Epithelial cell of prostate (primary cell): ENCODE measurements around the gene RABL2B.
"Not testable (repeated sequence)": the region's sequence is repeated elsewhere in the genome, so short reads cannot be mapped to it uniquely, and the experiment has no call there.

ENCODE experiments used
- DNase-seq: peaks from one replicate; pipeline ENCODE4 v3.0.0-alpha.2; 2011; ENCODE audit warnings: low read depth, low spot score
- H3K27ac ChIP-seq: fragments of 450-650 bp; 2 replicates; pipeline ENCODE4 v1.5.1; 2017; ENCODE audit warnings: mild to moderate bottlenecking

Gene RABL2B

GRCh38 chr22:50783033-50783879 lies at the start of gene RABL2B:
Gene RABL2B (minus strand): TSS chr22:50783636. CDS start chr22:50782294, 1,342 bp downstream.
- not testable (repeated sequence) for H3K27ac ChIP-seq
- peak; percentile 51 for DNase-seq

- H3K27ac ChIP-seq, DNase-seq: not testable (repeated sequence)
Observed at GRCh38 chr22:50786936-50787335, 3.5 kb upstream of the RABL2B start.

- not testable (repeated sequence) for DNase-seq, H3K27ac ChIP-seq
Observed at GRCh38 chr22:50785289-50785688, 1.9 kb upstream of the RABL2B start.

GRCh38 chr22:50783880-50784276 lies 442 bp upstream of the RABL2B start:
- DNase-seq = not testable (repeated sequence)

GRCh38 chr22:50782253-50782652 lies 1.2 kb downstream of the RABL2B start:
- H3K27ac ChIP-seq, DNase-seq: not testable (repeated sequence)

More at GRCh38 chr22:50783880-50784276, 442 bp upstream of the RABL2B start:
- H3K27ac ChIP-seq = not testable (repeated sequence)

- not testable (repeated sequence) for DNase-seq, H3K27ac ChIP-seq
Observed at GRCh38 chr22:50780244-50780643, 3.2 kb downstream of the RABL2B start.

GRCh38 chr22:50777631-50778030 lies 5.8 kb downstream of the RABL2B start:
- not testable (repeated sequence) for H3K27ac ChIP-seq, DNase-seq

- not testable (repeated sequence) for DNase-seq
Observed at GRCh38 chr22:50775132-50775531, 8.3 kb downstream of the RABL2B start.

GRCh38 chr22:50764288-50764687 lies 19.1 kb downstream of the RABL2B start:
- not testable (repeated sequence) for H3K27ac ChIP-seq, DNase-seq

More at GRCh38 chr22:50775132-50775531, 8.3 kb downstream of the RABL2B start:
- H3K27ac ChIP-seq = not testable (repeated sequence)

- DNase-seq, H3K27ac ChIP-seq: not testable (repeated sequence)
Observed at GRCh38 chr22:50761829-50762228, 21.6 kb downstream of the RABL2B start.

- DNase-seq = peak; percentile 62
Observed at GRCh38 chr22:50759597-50760341, 23.7 kb downstream of the RABL2B start.

GRCh38 chr22:50756949-50757491 lies 26.4 kb downstream of the RABL2B start:
- peak overlapping the region; percentile 24 for H3K27ac ChIP-seq
- DNase-seq = not testable (repeated sequence)

More at GRCh38 chr22:50759597-50760341, 23.7 kb downstream of the RABL2B start:
- not testable (repeated sequence) for H3K27ac ChIP-seq

- not testable (repeated sequence) for DNase-seq, H3K27ac ChIP-seq
Observed at GRCh38 chr22:50756406-50756805, 27.0 kb downstream of the RABL2B start.

- not testable (repeated sequence) for DNase-seq, H3K27ac ChIP-seq
Observed at GRCh38 chr22:50755251-50755650, 28.2 kb downstream of the RABL2B start.

- H3K27ac ChIP-seq = not testable (repeated sequence)
- DNase-seq = peak; percentile 36
Observed at GRCh38 chr22:50749302-50750074, 33.9 kb downstream of the RABL2B start.

GRCh38 chr22:50748630-50749029 lies 34.8 kb downstream of the RABL2B start:
- not testable (repeated sequence) for H3K27ac ChIP-seq, DNase-seq

- H3K27ac ChIP-seq, DNase-seq: not testable (repeated sequence)
Observed at GRCh38 chr22:50747521-50747920, 35.9 kb downstream of the RABL2B start.

- not testable (repeated sequence) for H3K27ac ChIP-seq, DNase-seq
Observed at GRCh38 chr22:50744424-50744823, 39.0 kb downstream of the RABL2B start.

- DNase-seq, H3K27ac ChIP-seq: not testable (repeated sequence)
Observed at GRCh38 chr22:50740714-50741113, 42.7 kb downstream of the RABL2B start.

- no peak for DNase-seq
- H3K27ac ChIP-seq = no peak overlapping the region
Observed at GRCh38 chr22:50739894-50740293, 43.5 kb downstream of the RABL2B start.
